GDM1 (cell line): ENCODE results near the gene GPANK1.
"Not testable (repeated sequence)": the region's sequence is repeated elsewhere in the genome, so short reads cannot be mapped to it uniquely, and the experiment has no call there.

ENCODE experiments used
- DNase-seq: peaks from one replicate; lab custom pipeline; 2025; lab: John Stamatoyannopoulos, UW

Gene GPANK1

DNA sequence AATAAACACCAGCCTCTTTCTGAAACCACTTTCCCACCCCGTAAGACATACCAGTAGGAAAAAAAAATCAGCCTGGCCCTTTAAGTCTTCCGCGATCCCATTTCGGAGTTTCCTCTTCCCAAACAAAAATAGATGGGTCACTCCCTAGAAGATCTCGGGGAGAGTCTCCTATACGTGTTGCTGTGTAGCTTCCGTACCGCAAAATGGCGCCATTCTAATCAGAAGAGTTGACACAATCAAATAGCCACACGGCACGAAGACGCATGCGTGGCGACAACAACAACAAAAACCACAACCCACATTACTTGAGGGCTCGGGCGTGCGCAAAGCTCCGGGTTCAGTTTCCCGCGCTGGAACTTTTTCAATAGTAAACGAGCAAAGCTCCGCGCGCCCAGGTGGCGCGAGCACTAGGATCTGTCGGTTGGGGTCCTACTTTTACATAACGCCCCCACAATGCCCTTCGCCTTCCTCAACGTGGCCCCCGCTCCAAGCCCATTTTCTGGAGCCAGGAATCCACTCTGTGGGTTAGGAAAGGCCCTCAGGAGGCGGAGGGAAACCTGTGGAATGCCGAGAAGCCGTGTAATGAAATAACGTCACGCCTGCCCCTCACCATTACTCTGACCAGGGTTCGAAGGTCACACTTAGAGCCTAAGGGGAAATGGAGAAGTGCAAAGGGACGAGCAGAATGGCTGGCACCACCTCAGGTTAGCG, at the start of gene GPANK1:
GPANK1 (minus strand) TSS at position 208 of the 711 bp plus-strand sequence. CDS start 519 bp downstream, outside the sequence.
- DNase-seq = peak; percentile 83

DNA sequence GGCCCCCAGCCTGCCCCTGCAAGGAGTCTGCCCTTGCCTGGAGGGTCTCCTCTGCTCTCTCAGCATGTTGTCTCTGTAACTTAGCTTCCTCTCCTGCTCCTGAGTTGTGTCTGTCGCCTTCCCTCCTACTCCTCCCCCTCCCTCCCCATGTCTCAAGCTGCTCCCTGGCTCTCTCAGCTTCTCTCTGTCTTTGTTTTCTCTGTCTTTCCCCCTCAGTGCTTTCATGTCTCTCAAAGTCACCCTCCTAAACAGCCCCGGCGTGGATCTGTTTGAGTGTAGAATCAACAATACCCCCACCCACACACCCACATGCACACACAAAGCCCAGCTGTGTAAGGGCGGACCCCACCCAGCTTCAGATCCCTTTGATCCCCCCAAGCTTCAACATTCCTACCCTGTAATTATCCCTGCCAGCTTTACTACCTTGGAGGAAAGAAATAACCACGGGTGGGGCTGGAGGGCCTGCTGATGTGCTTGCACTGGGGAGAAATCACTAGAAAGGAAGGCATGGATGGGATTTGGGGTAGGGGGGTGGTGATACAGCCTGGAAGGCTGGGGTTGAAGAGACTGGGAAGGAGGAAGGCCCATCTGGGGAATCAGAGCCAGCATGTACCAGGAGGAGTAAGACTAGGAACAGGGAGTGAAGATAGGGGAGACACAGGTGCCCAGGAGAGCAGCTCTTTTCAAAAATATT, 49.3 kb upstream of the GPANK1 start:
- no peak for DNase-seq

DNA sequence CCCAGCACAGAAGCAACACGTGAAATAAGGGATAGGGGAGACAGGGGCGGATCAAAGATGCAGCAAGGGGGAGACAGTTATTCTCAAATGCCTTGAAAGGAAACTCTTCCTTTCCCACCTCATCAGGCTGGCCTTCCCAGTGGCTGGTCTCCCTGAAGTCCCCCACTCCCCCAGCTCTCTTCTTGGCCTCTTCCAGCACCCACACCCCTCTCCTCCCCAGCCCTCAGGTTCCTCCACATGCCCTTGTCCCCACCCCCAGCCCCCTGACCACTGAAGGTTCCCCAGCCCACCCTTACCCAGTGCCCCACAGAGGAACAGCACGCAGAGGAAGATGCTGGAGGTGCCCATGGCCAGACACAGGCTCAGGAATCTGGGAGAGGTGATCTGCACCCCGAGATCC, 48.7 kb upstream of the GPANK1 start:
- DNase-seq = no peak

DNA sequence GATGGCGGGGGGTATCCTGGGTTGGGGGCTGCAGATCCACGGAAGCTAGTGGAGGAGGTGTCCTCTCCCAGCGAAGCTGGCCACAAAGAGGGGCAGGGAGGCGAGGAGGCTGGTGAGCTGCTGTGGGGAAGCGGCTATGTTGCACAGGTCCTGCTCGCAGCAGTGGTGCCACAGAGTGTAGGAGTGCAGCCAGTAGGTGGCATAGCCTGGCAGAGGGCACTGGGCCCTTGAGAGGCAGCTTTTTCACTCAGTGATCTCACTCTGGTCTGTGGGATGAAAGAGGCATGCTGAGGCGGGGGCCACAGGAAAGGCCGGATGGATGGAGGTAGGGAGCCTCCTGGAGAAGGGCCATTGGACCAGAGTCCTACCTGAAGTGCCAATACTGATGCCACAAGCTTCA, 47.5 kb upstream of the GPANK1 start:
- DNase-seq = peak; percentile 30

DNA sequence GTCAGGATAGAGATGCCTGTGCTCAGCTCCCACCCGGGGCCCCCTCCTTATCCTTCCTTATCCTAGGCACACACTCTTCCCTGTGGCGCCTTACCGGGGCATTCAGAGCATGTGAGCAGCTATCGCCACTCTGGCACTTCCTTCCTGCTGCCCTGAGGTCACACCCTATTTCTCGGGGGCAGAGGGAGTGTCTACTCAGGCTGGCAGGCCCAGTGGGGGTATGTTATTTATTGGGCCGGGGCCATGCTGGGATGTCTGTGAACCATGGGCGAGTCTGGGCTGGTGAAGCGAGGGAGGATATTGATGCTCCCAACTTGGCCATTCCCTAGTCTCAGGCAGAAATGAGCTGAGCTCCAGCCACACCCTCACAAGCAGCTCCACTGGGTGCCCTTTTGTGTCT, 46.4 kb upstream of the GPANK1 start:
- DNase-seq = peak; percentile 71

DNA sequence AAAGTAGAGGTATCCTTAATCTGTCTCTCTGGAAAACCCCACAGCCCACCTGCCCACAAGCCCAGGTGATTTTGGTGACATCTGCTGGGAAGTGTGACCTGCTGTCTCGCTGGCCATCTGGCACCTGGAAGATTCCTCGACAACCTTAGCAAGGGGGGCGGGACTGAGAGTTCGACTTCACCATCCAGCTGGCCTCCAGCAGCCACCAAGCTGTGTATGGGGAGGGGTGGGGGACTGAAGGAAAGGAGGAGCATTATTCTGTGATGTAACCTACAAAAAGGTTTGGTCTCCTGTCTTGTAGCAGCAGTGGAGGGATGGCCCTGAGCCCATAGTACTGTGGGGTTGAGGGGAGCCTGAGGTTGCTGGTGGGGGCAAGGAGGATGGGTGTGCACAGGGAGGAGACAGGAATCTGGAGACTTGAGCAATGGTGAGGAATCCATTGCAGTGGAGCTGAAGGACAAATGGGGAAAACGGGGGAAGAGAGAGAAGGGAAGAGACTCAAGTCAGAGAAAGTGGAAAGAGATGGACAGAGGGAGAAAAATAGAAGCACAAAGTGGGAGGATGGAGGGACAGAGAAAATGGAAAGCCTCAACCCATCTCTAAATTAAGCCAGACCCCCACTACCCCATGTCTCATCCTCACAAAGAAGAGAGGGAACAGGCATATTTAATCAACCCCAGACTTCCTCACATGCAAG, 45.9 kb upstream of the GPANK1 start:
- DNase-seq = no peak

DNA sequence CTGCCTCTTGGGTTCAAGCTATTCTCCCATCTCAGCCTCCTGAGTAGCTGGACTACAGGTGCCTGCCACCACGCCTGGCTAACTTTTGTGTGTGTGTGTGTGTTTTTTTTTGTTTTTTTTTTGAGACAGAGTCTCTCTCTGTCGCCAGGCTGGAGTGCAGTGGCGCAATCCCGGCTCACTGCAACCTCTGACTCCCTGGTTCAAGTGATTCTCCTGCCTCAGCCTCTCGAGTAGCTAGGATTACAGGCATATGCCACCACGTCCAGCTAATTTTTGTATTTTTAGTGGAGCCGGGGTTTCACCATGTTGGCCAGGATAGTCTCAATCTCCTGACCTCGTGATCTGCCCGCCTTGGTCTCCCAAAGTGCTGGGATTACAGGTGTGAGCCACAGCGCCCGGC, 44.4 kb upstream of the GPANK1 start:
- DNase-seq = not testable (repeated sequence)

DNA sequence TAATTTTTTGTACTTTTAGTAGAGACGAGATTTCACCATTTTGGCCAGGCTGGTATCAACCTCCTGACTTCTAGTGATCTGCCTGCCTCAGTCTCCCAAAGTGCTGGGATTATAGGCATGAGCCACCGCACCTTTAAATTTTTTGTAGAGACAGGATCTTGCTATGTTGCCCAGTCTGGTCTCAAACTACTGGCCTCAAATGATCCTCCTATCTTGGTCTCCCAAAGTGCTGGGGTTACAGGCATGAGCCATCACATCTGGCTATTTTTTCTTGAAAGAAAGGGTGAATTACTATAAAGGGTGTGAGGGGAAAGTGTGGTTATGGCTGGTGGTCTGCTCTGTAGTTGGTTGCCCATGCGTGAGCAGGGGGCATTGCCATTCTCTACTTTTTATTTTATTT, 43.4 kb upstream of the GPANK1 start:
- no peak for DNase-seq

DNA sequence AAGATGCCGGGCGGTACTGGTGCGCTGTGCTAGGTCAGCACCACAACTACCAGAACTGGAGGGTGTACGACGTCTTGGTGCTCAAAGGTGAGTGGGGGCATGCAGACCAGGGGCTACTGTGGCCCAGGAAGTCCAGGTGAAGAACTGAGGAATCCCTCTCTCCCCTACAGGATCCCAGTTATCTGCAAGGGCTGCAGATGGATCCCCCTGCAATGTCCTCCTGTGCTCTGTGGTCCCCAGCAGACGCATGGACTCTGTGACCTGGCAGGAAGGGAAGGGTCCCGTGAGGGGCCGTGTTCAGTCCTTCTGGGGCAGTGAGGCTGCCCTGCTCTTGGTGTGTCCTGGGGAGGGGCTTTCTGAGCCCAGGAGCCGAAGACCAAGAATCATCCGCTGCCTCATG, 42.9 kb upstream of the GPANK1 start:
- no peak for DNase-seq

DNA sequence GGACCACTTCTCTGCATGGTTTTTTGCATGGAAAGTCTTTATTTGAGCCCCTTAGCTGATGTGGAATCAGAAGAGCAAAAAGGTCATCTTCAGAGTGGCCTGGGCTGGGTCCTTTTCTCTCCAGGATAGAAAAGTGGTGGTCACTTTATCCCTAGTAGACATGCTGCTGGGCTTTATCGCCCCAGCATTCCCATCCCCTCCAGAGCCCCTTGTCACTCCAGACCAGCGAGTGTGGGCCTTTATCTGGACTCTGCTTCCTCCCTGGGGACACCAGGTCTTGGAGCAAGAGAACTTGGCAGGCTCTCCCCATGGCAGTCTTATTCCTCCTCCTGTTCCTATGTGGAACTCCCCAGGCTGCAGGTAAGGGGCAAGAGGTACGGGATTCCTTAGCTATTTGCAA, 41.8 kb upstream of the GPANK1 start, which contains the start of gene LY6G6F:
LY6G6F (plus strand) TSS at position 268 of the 400 bp plus-strand sequence; CDS start at position 309, 41 bp downstream.
- no peak for DNase-seq

DNA sequence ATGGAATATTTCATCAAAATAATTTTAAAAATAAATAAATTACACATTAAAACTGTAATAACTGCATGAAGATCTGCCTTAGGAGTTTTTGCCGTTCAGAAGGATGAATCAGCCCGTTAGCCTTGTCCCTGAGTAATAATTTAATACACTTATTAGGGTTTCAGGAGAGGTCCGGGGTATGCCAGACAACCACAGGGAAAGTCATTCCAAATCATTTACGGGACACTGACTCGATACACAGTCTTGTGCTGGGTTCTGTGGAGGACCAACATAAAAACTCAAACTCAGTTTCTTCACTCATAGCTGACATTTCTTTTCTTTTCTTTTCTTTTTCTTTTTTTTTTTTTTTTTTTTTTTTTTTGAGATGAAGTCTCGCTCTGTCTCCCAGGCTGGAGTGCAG, 41.1 kb upstream of the GPANK1 start:
- DNase-seq = no peak

DNA sequence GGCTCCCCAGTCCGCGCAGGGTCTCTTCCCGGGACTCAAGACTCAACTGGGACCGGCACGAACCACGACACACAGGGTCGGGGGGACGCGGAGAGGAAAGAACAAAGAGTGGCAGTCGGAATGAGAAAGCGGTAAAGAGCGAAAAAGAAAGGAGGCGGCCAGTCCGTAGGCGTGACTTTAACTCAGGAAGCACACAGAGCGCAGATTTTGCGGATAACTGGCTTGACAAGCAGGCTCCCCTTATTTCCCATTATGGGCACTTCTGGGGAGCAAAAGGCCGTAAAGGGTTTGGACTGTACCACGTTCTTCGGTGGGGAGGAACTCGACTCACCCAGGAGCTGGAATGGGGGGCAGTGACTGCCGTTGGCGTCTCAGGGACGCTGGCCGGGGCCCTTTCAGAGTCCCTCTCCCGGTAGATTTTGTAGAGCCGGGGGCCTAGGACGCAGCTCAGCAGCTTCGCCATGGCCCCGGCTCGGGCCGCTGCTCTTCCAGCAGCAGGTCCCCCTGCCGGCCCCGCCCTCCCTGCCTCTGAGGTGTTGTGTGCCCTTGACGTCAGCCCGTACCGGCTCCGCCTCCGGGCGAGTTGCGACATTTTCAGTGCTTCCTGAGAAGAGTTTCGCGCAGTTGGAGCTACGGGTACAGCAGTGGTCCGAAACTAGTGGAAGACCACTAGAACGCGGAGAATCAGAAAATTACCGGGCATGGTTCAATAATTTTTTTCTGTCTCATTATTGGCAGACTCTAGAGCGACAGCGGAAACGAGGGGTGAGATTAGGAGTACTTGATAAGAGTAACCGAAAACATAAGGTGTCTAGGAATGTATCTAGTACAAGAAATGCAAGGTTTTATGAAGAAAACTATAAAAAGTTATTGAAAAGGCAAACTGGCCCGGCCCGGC, 38.3 kb upstream of the GPANK1 start, which contains the start of gene ABHD16A:
ABHD16A (minus strand) TSS at position 506 of the 898 bp plus-strand sequence; CDS start at position 463, 43 bp downstream.
- peak; percentile 94 for DNase-seq

DNA sequence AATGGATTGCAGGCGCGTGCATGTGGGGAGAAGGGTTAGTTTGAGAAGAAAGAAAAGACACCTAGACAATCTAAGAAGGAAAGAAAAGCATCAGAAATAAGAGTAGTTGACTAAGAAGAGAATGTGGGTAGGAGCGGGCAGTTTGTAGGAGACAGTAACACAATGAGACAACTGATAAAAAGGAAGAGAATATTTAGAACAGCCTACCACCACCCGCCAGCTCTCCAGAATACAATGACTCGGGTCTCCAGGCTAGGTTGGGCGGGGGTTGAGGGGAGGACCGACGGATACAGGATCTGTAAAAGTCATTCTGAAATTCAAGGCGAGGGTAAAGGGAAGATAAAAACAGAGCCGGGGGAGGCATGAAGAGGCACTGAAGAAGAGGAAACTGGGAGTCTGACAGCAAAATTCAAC, 37.6 kb upstream of the GPANK1 start:
- DNase-seq = no peak

DNA sequence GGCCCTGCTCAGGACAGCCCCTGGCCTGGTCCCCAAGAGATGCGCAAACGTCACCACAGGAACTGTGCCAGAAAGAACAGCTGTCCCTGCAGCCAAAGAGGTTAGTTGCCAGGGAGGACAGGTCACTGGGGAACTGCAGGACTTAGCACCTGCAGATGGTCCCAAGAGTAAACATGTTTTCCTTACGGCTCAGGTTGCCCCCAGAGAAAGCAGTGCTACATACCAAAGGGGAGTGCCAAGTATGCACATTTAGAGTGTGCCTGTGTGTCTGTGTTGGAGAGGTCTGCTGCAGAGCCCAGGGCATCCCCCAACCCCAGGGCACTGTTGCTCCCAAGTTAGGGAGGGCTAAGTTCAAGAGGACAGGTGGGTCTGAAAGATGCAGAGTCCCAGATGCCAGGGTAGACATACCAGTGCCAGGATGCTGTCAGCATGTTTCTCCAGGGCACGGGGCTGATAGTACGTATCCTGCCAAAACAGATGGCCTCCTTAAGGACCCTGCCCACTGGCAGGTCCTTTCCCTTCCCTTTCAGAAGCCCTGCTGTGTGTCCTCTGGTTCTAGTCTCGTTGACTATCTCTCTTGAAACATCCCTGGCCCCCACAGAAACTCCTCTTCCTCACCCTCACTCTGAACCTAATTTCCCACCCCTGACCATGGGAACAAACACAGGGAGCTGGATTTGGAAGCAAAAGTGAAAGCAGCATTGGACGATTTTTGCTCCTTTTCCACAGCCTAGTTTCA, 37.0 kb upstream of the GPANK1 start:
- DNase-seq = no peak

DNA sequence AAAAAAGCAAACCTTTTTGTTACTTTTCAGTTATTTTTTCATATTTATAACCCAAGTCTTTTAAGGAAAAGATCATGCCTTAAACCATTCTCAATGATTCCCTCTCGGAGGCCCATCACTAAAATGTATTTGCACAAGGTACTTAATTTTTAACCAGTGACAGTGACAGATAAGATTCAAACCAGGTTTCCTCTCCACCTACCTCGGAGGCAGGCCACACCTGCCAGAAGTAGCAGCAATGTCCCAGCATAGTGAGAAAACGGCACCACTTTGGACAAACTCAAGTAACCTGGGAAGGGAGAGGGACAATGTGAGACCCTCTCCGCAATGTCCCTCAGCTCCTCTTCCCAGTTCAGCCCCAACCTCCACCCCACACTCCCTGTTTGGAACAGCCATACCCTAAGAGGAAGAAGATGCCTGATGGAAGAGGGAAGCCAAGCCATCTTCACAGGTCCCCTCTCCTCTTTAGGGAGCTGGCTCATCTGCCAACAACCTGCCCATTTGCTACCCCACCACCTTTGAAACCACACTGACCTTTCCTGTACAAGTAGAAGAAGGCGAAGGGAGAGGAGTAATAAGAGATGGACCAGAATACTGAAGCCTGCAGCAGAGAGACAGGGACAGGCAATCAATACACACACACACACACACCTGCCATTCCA, 36.1 kb upstream of the GPANK1 start:
- DNase-seq = no peak

DNA sequence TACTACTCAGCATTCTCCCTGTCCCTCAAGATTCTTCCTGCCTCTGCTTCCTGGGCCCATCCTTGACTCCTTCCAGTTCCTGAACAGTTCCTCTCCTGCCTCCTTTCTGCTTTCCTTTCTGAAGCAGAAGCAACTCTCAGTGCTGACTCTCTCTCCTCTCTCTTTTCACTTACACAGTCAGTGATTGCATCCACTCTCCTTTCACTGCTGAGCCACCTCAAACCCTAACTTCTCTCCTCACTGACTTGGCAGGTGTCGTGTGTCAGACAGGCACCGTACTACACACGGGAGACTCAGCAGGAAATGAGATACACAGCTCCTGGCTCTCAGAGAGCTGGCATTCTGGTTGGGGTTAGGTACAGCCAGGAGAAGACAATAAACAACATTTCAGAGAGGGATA, 32.8 kb upstream of the GPANK1 start:
- DNase-seq = no peak

DNA sequence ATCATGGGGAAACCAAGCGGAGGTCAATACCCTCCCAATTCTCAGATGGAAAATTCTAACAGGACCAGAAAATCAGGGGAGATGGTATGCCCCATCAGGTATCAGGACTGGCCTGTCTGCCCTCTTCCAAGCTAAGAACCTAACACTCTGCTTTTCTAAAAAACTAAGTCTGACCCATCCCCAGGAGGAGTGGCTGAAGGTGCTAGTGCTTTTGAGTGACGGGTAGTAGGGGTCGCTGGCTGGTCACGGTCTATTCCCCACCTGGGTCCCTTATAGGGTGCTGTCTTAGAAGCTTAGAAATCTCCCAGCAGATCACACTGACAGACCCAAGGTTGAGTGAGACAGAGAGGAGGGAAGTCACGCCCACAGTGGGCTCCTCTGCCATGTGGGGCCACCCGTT, 28.7 kb upstream of the GPANK1 start:
- DNase-seq = no peak

DNA sequence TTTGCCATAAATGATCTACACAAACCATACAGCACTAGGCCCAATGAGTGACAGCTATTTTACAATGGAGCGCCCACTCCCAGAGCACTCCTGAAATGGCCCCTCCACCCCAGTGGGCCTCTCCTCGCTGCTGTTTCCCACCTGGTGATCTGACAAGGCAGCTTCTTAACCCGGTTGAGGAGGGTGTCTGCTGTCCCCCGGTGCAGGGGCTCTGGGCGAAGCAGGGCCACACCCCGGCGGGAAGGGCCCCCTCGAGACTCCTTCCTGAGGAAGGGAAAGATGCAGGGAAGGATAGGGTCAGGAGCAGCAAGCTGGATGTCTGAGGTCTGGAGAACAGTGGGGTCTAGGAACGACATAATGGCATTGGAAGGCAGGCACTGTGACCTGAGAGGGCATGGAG, 28.1 kb upstream of the GPANK1 start:
- DNase-seq = no peak

DNA sequence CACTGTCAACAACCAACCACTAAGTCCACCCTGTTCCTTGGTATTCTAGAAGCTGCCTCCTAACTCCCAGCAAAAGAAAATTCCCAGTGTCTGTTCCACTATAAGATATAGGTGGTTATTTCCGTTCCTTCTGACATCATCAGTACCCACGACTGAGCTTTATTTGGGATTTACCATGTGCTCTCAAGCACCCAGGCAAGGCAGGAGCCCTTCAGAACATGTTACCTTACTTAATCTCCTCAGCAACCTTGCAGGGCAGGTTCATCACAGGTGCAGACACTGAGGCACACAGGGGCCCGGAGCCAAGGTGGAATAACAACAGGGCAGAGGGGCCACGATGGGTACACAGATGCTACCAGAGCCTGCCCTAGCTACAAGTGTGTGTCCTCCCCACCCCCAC, 27.6 kb upstream of the GPANK1 start:
- no peak for DNase-seq

DNA sequence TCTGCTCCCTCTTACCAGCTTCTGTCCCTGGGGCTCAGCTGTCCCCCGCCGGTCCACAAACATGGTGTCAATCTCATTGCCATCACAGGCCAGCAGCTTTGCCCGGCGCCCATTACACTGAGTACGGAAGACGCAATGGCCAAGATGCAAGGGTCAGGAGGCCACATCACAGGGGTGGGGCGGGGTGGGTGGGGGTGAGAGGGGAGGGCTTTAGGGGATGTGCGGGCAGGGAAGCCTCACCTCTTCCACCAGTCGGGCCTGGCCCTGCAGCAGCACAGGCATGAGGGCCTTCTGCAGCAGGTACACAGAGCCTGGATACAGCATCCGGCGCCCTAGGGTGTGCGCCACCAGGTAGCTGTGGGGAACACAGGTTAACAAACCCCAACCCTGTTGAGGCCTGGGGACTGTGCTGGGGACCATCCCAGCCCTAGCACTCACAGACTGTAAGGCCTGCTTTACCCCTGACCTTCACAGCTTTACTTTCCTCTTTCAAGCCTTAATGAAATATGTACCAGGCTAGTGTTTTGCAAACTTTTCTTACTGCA, 26.8 kb upstream of the GPANK1 start:
- DNase-seq = no peak
